HL-60/S4 treated with retinoic acid at 250 ng/mL for 4 days and 3 days (cell line): ENCODE data around the gene DLEC1.
"Not testable (repeated sequence)": the region's sequence is repeated elsewhere in the genome, so short reads cannot be mapped to it uniquely, and the experiment has no call there.

Source experiments
- in situ Hi-C: fragments of 300-500 bp; cut with MboI; formaldehyde crosslinking; loops from 2 replicates; pipeline ENCODE4 v1.7.0; 2022; ENCODE audit warnings: low sequenced_read_pairs

Gene DLEC1

GRCh38 chr3:38018296-38019266 lies 20.4 kb upstream of the DLEC1 start:
- in situ Hi-C loops, result no loop called here

DNA sequence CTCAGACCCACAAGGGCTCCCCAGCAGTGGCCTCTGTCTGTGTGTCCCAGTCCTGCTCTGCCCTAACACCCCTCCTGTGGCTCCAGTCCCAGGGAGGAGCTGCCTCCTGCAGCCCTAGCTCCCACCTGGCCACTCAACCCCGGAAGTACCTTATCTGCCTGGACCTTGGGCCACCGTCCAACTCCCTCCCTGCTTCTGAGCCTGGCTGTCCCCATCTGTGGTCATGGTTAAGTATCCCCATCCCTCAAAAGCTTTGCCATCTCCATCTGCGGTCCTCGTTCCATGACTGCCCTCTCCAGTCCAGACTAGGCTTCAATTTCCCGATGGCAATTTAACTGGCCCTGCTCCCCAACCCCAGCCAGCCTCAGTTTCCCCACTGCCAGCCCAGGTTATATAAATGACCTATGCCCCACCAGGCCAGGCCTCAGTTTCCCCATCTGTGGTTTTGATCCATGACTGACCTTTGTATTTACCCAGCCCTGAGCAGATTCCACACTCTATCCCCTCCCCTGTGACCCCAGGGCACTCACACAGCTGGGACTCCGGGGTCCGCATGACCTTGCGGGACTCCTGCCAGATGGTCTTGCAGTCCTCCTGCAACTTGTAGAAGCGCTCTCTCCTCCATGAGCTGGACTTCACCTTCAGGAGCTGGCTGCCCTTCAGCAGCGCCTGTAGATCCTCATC lies 19.2 kb upstream of the DLEC1 start:
- in situ Hi-C loops, result no loop called here

GRCh38 chr3:38020342-38020726 lies 18.7 kb upstream of the DLEC1 start:
- in situ Hi-C loops, result no loop called here

DNA sequence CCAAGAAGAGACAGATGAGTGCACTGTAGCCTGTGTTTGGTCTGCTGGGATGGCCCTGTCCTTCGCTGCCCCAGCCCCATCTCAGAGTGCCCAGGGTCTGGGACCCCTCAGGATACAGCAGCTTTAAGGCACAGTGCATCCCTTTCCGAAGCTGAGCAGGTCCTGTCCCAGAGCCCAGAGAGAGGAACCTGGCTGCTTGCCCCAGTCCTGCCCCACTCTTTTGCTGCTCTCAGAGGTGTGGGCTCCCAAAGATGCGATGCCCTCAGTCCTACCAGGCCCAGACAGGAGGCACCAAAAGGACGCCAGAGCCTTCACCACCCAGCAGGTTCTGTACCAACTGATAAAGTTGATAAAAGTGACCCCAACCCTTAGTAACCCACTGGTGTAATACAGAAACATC lies 17.8 kb upstream of the DLEC1 start:
- in situ Hi-C loops, result no loop called here

DNA sequence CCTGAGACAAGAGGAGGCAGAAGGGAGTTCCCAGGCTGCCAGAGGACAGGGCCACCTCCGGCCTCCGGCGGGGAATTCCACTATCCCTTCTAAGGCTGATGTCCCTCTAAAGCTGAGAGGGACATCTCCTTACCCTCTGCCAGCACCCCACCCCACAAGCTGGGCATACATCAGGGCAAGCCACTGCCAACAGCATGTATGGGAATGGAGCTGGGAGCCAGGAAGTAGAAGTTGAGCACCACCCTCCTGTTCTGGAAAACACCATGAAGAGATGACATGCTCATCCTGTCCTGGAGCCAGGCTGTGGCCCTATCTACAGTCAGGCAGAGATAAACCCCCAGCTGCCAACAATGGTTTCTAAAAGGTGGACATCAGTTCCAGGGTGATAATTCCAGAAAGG lies 16.7 kb upstream of the DLEC1 start:
- in situ Hi-C loops, result no loop called here

GRCh38 chr3:38022896-38023709 lies 15.9 kb upstream of the DLEC1 start:
- in situ Hi-C loops, result no loop called here

DNA sequence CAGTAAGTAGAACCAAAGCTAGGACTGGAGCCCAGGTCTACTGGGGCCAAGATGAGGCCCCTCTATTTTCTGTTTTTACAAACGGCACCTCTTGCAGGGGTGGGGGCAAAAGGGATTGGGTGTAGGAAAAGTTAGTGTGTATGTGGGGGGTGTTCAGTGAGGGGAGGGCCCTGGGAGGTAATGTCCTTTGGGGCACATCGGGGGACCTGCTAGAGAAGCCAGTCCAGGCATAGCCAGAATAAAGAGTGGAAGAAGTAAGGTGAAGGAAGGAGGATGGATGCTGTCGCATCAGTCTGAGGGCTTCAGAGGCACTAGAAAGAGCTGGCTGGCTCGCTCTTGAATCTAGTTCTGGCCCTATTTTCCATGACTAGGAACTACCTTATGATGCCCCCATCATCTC lies 12.2 kb upstream of the DLEC1 start:
- in situ Hi-C loops, result no loop called here

DNA sequence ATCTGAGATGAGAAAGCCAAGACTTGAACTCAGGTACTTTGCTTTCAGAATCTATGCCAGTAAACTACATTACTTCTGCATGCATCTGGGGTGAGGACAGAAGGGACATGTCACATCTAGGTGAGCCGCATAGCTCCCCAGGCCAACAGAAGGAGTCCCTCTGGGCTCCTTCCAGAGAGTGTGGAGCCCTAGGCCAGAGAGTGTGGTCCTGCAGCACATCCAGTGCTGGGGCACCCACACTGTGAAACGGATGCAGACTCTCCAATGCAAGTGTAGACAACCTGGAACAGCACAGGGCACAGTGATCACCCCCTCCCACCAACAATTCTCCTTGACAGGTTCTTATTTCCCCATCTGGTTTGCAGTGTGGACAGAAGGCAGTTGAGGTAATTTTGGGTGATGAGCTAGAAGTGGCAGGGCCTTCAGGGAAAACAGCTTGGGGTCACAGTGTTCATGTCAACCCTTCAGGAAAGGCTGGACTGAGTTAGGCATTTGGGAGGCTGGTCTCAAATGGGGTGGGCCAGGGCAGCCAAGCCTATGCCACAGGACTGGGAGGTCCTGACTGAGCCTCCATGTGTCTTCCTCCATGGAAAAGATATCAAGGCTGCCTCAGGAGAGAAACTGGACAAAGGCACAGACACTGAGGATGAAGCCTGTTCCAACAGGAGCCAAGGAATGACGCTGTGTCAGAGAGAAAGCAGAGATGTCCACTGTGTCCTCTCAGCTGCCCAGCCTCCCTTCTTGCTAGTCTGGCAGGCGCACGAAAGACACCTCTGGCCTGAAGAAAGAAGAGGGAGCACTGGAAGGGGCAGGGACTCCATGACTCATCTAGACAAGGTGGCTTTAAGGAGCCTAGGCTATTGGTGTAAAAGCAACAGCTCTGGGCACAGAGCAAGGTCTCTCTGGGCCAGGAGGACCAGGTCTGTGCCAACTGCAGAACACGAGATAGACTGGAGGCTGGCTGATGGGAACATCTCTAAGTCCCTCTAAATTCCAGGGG lies 11.2 kb upstream of the DLEC1 start:
- in situ Hi-C loops, result no loop called here

DNA sequence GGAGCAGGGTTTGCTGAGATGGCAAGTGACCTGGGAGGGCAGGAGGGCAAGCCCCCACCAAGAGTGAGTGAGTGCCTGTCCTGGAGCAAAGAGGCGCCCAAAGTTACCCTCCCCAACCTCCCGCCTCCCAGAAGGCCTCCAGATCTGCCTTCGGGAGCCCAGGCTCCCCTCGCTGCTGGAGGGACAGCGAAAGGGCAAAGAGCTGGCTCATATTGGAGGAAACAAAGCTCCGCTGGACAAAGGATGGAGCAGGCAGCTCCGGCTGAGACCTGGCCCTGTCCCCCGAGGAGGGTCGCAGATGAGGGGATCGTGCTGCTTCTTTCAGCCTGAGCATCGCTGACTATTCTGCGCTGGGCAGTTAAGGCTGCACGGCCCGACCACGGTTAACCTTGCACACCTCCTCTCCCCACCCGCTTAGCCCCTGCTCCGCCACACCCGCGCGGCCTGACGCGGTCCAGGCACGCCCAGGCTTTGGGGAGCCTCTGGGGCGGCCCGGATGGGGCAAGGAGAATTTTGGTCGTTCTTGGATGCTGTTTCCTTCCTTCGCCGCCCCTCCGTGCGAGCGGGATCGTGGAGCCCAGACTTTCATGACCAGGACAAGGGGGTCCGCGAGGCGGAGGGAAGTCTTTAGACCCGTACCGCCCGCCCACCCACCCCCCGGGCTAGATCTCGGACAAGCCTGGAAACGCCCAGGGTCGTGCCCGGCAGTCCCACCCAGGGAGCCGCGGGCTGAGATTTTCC lies 10.2 kb upstream of the DLEC1 start:
- in situ Hi-C loops, result no loop called here

GRCh38 chr3:38029400-38030125 lies 9.4 kb upstream of the DLEC1 start, which contains the start of gene PLCD1:
Gene PLCD1 (minus strand): TSS chr3:38029642. CDS start chr3:38029539, 103 bp downstream.
- in situ Hi-C loops, result no loop called here

DNA sequence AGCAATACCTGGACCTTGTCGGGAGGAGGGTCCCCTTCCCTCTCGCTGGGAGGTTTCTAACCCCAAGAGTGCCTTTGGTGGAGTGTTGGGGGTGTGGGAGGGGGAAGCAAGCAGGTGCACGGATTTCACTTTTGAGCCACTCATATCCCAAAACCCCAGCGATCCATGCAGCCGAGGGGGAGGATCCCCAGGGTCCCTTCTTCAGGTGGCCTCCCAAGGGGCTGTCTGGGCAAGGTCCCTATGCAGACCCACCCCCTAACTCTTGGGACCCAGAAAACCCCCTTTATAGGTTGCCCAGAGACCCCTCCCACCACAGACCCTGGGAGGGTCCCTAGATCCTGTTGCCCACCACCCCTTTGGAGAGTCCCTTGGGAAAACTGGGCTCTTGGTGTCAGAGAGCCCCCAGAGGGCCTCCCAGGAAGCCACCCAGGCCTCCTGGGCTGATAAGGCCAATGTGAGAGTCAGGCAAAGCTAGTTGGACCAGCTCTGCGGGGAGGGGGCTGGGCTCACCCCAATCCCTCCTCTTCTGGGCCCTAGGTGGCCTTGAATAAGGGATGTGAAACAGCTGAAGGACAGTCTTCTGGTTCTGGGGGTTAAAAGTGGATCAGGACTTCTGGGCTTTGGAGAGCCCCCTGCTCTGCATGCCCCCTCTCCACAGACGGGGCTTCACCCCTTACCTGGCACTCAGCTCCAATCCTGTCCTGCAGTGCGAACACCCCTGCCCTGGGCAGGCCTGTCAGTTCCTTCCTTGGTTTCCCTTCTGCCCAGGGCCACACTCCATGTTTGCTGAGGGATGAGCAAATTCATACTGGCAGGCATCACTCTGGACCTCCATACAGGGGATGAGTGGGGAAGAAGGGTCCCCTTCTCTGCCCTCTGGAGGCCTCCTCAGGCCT lies 8.6 kb upstream of the DLEC1 start:
- in situ Hi-C loops, result no loop called here

DNA sequence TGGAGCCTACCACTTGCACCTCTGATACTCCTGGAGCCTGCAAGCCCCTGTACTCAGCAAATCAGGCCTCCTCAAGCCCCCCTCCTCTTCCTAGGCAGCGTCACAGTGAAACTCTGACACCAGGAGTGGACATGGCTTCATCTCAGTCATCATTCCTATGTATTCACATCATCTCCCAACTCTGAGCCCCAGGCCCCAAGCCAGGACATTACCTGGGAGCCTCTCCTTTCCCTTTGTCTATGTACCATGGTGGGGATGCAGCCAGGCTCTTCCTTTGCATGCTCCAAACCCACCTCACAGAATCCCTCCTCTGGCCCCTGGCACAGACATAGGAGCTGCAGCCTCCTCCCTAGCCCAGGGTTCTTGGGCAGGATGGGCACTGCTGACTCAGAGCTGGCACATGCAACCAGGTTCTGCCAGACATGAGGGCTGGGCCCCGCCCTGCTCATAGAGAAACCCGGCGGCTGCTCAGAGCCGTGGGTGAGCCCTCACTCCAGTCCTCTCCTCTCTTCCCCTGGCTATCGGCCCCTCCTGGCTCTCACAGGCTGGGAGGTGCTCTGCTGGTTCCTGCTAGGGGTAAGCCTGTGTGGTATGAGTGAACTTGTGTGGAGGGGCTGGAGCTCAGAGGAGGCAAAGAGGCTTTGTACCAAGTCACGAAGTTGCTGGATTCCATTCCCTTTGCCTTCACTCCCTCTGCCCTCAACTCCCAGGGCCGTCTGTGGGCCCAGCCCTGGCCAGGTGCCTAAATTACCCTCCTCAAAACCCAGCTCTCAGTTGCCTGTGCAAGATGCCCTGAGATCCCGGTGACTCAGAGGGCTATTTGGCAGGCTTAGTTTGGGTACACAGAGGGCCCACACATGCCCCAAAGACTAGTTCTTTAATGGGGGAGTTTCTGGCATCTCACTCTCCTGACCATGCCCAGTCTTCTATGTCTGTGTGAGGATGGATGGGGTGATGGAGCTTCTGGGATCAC lies 7.7 kb upstream of the DLEC1 start:
- in situ Hi-C loops, result no loop called here

GRCh38 chr3:38032328-38032865 lies 6.6 kb upstream of the DLEC1 start:
- in situ Hi-C loops, result no loop called here

- in situ Hi-C loops, result not testable (repeated sequence)
These were observed 5.4 kb upstream of the DLEC1 start for GRCh38 chr3:38033586-38033985.

DNA sequence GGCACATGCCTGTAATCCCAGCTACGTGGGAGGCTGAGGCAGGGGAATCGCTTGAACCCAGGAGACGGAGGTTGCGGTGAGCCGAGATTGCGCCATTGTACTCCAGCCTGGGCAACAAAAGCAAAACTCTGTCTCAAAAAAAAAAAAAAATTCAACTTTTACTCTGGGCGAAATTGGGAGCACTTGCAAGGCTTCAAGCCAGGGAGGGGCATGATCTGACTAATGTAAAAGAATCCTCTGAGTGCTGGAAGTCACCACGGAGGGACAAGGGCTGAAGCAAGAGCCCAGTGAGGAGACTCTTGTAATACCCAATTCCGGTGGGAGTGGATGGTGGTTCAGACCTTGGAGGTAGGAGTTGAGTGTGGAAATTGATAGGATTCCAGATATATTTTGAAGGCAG lies 4.7 kb upstream of the DLEC1 start:
- in situ Hi-C loops, result not testable (repeated sequence)

DNA sequence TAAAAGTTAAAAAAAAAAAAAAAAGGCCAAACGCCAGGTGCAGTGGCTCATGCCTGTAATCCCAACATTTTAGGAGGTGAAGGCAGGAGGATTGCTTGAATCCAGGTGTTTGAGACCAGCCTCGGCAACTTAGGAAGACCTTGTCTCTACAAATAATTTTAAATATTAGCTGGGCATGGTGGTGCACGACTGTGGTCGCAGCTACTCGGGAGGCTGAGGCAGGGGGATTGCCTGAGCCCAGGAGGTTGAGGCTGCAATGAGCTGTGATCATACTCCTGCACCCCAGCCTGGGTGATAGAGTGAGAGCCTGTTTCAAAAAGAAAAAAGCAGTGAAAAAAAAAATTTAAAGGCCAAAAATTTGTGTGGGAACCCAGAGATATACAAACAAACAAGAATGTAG lies 2.7 kb upstream of the DLEC1 start:
- in situ Hi-C loops, result no loop called here
